H1 (cell line): Measurements from ENCODE around the gene AVP.

Experiments used
- CTCF ChIP-seq, 3 experiments: IDR thresholded peaks; 1 replicate in 2 of 3; 2 replicates in 1 of 3; pipeline versions ENCODE4 v1.5.1 to v1.6.1; 2011; ENCODE audit warnings: low read length in 3 of 3, mild to moderate bottlenecking in 3 of 3, inconsistent platforms in 2 of 3, low read depth in 1 of 3, moderate library complexity in 1 of 3; ENCODE audit not compliant: insufficient read depth in 1 of 3; ENCODE audit errors: control extremely low read depth in 1 of 3
- TCF12 ChIP-seq: IDR thresholded peaks from 2 replicates; pipeline ENCODE4 v1.6.1; 2011; ENCODE audit warnings: low read depth, mild to moderate bottlenecking, low read length

GRCh38 chr20:3059489-3059888 is 25.0 kb downstream of the AVP start:
- TF ChIP-seq TCF12 (no peak), CTCF (IDR thresholded peaks at IDR 0.05; ENCODE audit: control extremely low read depth in 1 of 3, insufficient read depth in 1 of 3, low read depth in 1 of 3, low read length in 3 of 3) (no peak)
